NCI-H345 treated with DMSO at 0.1 percent for 48 hours (cell line): Measurements from ENCODE around the gene MORN3.
"Not testable (repeated sequence)": the region's sequence is repeated elsewhere in the genome, so short reads cannot be mapped to it uniquely, and the experiment has no call there.

Experiments
- DNase-seq: peaks from one replicate; lab custom pipeline; 2025; ENCODE audit not compliant: unreplicated experiment; lab: John Stamatoyannopoulos, UW

MORN3 gene, protein sequence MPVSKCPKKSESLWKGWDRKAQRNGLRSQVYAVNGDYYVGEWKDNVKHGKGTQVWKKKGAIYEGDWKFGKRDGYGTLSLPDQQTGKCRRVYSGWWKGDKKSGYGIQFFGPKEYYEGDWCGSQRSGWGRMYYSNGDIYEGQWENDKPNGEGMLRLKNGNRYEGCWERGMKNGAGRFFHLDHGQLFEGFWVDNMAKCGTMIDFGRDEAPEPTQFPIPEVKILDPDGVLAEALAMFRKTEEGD

DNA sequence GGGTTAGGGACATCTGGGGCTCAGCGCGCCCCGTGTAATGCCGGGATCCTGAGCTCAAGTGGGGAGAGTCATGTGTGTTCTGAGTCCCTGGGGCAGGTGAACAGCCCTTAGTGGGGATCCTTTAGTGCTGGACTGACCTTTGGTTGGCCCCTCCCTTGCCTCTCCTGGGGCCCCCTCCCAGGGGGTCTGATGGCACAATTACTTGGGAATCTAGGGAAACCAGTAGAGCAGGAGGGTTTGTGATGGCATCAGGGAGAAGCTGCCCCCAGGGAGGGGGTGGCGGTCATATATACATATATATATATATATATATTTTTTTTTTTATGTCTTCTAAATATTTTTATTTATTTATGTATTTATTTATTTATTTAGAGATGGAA, at the start of gene MORN3:
TSS of gene MORN3 (minus strand) at position 134 of the 380 bp plus-strand sequence. CDS start 171 bp downstream, outside the sequence.
- DNase-seq: no peak

GRCh38 chr12:121718653-121719239, 49.3 kb upstream of the MORN3 start:
- DNase-seq: no peak

GRCh38 chr12:121717041-121717699, 47.7 kb upstream of the MORN3 start:
- DNase-seq: no peak

GRCh38 chr12:121715862-121716435, 46.5 kb upstream of the MORN3 start:
- DNase-seq: no peak

DNA sequence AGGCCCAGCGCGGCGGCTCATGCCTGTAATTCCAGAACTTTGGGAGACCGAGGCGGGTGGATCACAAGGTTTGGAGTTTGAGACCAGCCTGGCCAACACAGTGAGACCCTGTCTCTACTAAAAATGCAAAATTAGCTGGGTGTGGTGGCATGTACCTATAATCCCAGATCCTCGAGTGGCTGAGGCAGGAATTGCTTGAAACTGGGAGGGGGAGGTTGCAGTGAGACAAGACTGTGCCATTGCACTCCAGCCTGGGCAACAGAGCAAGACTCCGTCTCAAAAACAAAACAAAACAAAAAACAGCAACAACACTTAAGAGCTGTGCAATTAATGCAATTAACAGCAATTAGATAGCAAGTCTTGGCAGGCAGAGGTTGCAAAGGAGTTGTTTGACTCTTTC, 45.6 kb upstream of the MORN3 start:
- not testable (repeated sequence) for DNase-seq

DNA sequence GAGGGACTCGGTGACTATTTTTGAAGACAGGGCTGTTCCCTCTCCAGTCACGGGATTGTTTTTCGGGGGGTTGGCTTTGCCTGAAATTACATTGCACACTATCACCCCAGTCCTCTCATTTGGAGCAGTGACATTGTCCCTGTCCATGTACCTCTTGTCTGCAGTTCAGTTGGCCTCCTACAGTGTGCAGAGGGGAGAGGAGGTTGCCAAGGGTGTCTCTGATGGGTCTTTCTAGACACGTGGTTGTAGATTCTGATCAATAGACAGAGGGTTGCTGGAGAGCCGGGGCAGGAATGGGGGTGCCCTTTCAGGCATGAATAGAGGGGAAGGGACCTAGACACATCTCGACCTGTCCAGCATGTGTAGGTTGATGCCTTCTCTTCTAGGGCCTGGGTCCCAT, 44.3 kb upstream of the MORN3 start:
- DNase-seq: no peak

DNA sequence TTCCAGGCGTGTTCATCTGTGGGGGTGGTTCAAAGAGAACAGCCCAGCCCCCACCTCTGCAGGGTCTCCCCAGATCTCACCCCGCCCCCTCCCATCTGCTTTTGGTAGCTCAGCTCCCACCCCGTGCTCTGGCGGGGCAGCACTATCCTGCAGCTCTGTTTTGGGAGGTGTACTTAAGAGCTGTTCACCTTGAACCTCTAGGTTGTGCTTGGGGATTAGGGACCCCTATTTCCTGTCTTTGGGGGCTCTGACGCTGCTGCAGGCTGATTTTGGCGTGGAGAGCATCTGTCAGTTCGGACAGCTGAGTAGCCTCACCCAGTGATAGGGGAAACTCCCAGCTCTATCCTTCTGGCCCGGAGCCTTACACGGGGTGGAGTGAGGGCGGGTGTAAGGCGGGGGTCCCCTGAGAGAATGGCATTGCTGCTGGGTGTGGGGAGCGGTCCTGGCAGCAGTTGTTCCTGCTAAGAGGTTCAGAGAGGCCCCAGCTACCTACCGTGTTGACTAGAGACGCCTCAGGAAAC, 43.9 kb upstream of the MORN3 start:
- DNase-seq: no peak

- DNase-seq: peak; percentile 28
Measured at GRCh38 chr12:121712461-121713256, 43.2 kb upstream of the MORN3 start, which contains the start of gene TMEM120B. Gene TMEM120B (plus strand): TSS chr12:121712752. CDS start chr12:121712896, 144 bp downstream.

DNA sequence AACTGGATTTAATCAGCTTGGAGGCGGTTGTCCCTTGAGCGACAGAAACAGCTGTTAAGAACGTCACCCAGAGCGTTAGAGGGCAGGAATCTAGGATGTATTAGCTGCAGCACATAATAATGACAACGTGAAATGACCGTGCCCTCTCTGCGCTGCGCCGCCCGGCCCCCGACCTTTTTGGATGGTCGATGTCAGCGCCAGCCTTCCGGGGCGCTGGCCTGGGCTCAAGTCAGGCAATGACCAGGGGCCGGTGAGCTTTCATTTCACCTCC, 42.7 kb upstream of the MORN3 start:
- DNase-seq: peak; percentile 17

DNA sequence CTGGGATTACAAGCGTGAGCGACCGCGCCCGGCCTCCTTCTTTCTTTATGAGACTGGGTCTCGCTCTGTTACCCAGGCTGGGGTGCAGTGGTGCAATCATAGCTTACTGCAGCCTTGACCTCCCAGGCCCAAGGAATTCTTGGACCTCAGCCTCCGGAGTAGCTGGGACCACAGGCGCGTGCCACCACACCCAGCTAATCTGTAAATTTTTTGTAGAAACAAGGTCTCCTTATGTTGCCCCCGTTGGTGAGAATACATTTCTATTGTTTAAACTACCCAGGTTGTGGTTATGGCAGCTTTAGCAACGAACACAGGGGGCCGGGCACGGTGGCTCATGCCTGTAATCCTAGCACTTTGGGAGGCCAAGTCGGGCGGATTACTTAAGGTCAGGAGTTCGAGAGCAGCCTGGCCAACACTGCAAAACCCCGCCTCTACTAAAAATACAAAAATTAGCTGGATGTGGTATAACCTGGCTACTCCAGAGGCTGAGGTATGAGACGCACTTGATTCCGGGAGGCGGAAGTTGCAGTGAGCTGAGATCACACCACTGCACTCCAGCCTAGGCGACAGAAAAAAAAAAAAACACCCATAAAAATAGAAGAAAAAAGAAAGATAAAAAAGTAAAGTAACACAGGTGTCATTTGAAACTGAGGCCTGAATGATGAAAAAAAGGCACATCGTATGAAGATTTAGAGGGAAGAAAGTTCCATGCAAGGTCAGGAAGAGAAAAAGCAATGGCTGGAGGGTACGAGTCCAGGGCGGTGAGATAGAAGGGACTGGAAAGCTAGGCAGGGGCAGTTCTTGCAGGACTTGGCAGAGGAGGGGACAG, 42.1 kb upstream of the MORN3 start:
- DNase-seq: no peak

DNA sequence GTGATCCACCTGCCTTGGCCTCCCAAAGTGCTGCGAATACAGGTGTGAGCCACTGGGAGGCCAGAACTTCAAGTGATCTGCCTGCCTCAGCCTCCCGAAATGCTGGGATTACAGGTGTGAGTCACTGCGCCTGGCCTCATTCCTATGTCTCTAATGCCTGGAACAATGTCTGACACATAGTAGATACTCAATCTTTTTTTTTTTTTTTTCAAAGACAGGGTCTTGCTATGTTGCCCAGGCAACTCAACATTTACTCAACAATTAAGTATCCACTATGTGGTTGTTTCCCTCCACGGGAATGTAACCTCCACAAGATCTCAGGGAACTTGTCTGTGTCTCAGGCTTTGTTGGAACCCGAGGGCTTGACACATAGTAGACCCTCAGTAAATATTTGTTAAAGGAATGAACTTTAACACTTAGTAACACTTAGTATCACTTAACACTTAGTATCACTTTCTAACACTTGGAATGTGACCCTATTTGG, 40.1 kb upstream of the MORN3 start:
- no peak for DNase-seq

- not testable (repeated sequence) for DNase-seq
Measured at GRCh38 chr12:121709064-121709424, 39.6 kb upstream of the MORN3 start.

DNA sequence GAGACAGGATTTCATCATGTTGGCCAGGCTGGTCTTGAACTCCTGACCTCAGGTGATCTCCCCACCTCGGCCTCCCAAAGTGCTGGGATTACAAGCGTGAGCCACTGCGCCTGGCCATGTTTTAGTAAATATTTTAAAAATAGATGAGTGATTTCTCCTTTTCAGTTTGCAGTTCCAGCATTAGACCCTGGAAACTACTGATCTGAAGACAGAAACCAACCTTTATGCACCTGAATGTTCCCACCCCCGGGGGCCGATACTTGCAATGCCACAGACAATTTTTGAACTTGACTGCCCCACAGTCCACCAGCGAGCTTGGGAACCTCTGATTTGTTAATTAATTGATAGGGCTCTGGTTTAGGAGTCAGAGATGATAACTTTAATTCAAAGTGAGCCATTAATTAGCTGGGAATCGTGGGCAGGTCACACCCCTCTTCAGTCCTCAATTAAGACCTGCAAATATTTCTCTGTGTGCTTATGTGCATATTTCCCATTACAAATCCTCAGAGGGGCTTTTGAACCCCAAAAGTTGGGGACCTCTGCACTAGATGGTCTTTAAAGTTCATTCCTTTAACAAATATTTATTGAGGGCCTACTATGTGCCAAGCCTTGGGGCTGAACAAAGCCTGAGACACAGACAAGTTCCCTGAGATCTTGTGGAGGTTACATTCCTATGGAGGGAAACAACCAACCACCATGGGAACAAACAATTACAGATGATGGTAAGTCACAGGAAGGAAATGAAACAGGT, 39.0 kb upstream of the MORN3 start:
- no peak for DNase-seq

DNA sequence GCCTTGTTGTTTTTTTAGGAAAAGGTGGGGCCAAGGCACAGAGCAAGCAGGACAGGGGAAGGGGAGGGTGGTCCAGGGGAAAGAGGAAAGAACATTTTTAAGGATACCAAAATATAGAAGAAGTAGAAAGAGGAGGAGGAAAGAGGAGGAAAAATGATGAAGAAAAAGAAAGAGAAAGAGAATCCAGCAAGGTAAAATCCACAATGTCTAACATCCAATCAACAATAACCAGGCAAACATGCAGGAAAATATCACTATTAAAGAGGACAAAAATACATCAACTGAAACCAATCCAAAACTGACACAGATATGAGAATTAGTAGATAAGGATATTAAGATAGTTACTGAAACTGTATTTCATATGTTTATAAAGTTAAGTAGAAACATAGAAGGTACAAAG, 36.1 kb upstream of the MORN3 start:
- no peak for DNase-seq

DNA sequence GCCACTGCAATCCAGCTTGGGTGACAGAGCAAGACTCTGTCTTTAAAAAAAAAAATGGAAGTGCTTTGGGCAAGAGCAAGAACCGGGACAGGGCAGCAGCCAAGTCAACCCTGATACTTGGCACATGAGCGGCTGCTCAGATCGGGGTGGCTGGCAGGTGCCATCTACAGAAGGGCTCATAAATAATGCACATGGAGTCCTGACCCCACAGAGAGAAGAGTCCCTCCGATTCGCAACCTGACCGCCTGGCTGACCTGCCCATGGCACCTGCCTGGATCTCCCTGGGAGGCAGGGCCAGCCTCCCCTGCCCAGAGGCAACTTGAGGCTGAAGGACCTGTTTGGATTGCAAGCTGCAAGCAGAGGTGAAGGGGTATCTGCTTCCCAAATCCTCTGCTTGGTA, 33.5 kb upstream of the MORN3 start:
- DNase-seq: no peak

- no peak for DNase-seq
Measured at GRCh38 chr12:121701667-121702277, 32.3 kb upstream of the MORN3 start.

DNA sequence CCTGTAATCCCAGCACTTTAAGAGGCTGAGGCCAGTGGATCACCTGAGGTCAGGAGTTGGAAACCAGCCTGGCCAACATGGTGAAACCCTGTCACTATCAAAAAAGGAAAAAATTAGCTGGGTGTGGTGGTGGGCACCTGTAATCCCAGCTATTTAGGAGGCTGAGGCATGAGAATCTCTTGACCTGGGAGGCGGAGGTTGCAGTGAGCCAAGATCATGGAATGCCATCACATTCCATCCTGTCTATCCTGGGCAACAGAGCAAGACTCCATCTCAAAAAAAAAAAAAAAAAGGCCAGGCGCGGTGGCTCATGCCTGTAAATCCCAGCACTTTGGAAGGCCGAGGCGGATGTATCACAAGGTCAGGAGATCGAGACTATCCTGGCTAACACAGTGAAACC, 28.4 kb upstream of the MORN3 start:
- not testable (repeated sequence) for DNase-seq

DNA sequence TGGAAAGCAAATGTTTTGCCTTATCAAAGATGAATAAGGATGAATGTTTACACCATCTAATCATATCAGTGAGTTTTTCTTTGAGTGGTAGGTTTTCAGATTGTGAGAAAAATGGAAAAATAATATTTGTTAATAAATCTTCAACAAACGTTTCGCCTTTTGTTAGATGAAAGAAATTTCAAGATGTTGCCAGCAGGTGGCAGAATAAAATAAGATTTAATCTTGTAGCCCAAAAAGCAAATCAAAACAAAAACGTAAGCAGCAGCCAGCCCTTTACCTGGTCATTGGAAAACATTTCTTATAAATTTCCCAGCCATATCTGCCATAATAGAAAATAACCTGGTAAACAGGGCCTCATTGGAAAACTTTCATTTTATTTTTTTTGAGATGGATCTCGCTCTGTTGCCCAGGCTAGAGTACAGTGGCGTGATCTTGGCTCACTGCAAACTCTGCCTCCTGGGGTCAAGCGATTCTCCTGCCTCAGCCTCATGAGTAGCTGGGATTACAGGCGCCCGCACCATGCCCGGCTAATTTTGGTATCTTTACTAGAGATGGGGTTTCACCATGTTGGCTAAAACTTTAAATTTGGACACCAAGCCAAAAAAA, 27.7 kb upstream of the MORN3 start:
- DNase-seq: peak; percentile 41
